Thoracic aorta (tissue), 2 donors: ENCODE data around the gene EMID1. TPM values are rescaled to one million over a fixed set of nuclear protein-coding genes. Genes with fewer than 3 reads are reported as not detected.

Experiments used
- ATAC-seq: fragments of 150-250 bp; one replicate; pipeline ENCODE4 v1.8.0; 2017; ENCODE audit warnings: low read depth; ENCODE audit not compliant: insufficient number of reproducible peaks, low FRiP score
- DNase-seq: peaks from one replicate; pipeline ENCODE4 v3.0.0-alpha.2; 2020; ENCODE audit warnings: low spot score
- H3K27ac ChIP-seq, 2 donors: fragments of 200-600 bp; sonication (generic); 1 replicate in 1 of 2; 2 replicates in 1 of 2; pipeline ENCODE4 v1.5.1; 2016; ENCODE audit warnings: mild to moderate bottlenecking in 2 of 2, moderate library complexity in 2 of 2
- H3K27me3 ChIP-seq: fragments of 200-600 bp; sonication (generic); replicated peaks from 2 replicates; pipeline ENCODE4 v1.6.0; 2016; ENCODE audit warnings: mild to moderate bottlenecking; ENCODE audit not compliant: insufficient read depth
- H3K36me3 ChIP-seq: fragments of 200-600 bp; sonication (generic); one replicate; pipeline ENCODE4 v1.5.1; 2016
- H3K4me1 ChIP-seq, 2 donors: fragments of 200-600 bp; sonication (generic); 1 replicate in 1 of 2; 2 replicates in 1 of 2; pipeline versions ENCODE4 v1.5.1 to v1.6.0; 2016; ENCODE audit warnings: low read depth in 2 of 2, mild to moderate bottlenecking in 1 of 2; ENCODE audit not compliant: control insufficient read depth in 1 of 2
- H3K4me3 ChIP-seq: fragments of 200-600 bp; sonication (generic); 2 replicates; pipeline ENCODE4 v1.5.1; 2016; ENCODE audit warnings: mild to moderate bottlenecking
- H3K9me3 ChIP-seq: fragments of 200-600 bp; sonication (generic); 2 replicates; pipeline ENCODE4 v1.5.1; 2016
- CTCF ChIP-seq: fragments of 200-600 bp; sonication (generic); IDR thresholded peaks from one replicate; pipeline ENCODE4 v1.5.1; 2019; ENCODE audit warnings: antibody characterized with exemption
- total RNA-seq, 2 donors: library from RNA; depleted of rRNA; stranded (reverse); fragments of >200 nt; gene quantifications; one replicate each; pipeline versions ENCODE4 v1.1.0 to v1.2.3, GENCODE V29; 2016

Gene EMID1
- total RNA-seq, 2 donors from 2014 or later: 0.27 TPM; not detected in 1

- H3K27ac ChIP-seq: no peak overlapping the region
- H3K4me1 ChIP-seq: no peaks in the 10 kb centered on the region
- no peaks in the 10 kb centered on the region for H3K27me3 ChIP-seq
- DNase-seq (no peak), ATAC-seq (no peak)
- H3K36me3 ChIP-seq: no peaks in the 10 kb centered on the region
- H3K9me3 ChIP-seq: peaks cover 8% of the 10 kb centered on the region
- no peak for TF ChIP-seq CTCF
- H3K4me3 ChIP-seq: no peak overlapping the region
Measured at GRCh38 chr22:29172216-29172615, 33.5 kb upstream of the EMID1 start.

- no peak overlapping the region for H3K27ac ChIP-seq
- DNase-seq (no peak), ATAC-seq (no peak)
- no peaks in the 10 kb centered on the region for H3K27me3 ChIP-seq
- H3K4me3 ChIP-seq: no peak overlapping the region
- no peak for TF ChIP-seq CTCF
- no peaks in the 10 kb centered on the region for H3K36me3 ChIP-seq
- H3K9me3 ChIP-seq: peaks cover 8% of the 10 kb centered on the region
- no peaks in the 10 kb centered on the region for H3K4me1 ChIP-seq
Measured at GRCh38 chr22:29175312-29175835, 30.3 kb upstream of the EMID1 start.

- H3K27me3 ChIP-seq: no peaks in the 10 kb centered on the region
- no peak overlapping the region for H3K27ac ChIP-seq
- no peak for TF ChIP-seq CTCF
- H3K36me3 ChIP-seq: no peaks in the 10 kb centered on the region
- ATAC-seq (no peak), DNase-seq (no peak)
- H3K9me3 ChIP-seq: no peaks in the 10 kb centered on the region
- H3K4me1 ChIP-seq: no peaks in the 10 kb centered on the region
- no peak overlapping the region for H3K4me3 ChIP-seq
Measured at GRCh38 chr22:29183971-29184848, 21.5 kb upstream of the EMID1 start.

- DNase-seq (no peak), ATAC-seq (no peak)
- Histone ChIP-seq H3K4me3 (no peak overlapping the region), H3K27me3 (no peaks in the 10 kb centered on the region), H3K9me3 (no peaks in the 10 kb centered on the region), H3K36me3 (no peaks in the 10 kb centered on the region), H3K4me1 (no peaks in the 10 kb centered on the region), H3K27ac (no peak overlapping the region)
- no peak for TF ChIP-seq CTCF
Measured at GRCh38 chr22:29184849-29185490, 20.7 kb upstream of the EMID1 start.

GRCh38 chr22:29186302-29186701 lies 19.4 kb upstream of the EMID1 start:
- H3K9me3 ChIP-seq: no peaks in the 10 kb centered on the region
- no peaks in the 10 kb centered on the region for H3K27me3 ChIP-seq
- H3K4me3 ChIP-seq: no peak overlapping the region
- H3K27ac ChIP-seq: no peak overlapping the region
- ATAC-seq: no peak
- no peak for DNase-seq
- H3K4me1 ChIP-seq: no peaks in the 10 kb centered on the region
- H3K36me3 ChIP-seq: no peaks in the 10 kb centered on the region
- TF ChIP-seq CTCF: no peak
